HEK293 (cell line): ENCODE measurements around the gene TMPRSS6.
A peak's percentile ranks its signal among the peaks of the same experiment; 100 is the strongest.

Experiments
- ATF2 ChIP-seq: fragments of 450-650 bp; formaldehyde crosslinking; IDR thresholded peaks from 2 replicates; pipeline ENCODE4 v1.5.1; 2016; ENCODE audit warnings: missing biosample characterization, missing genetic modification characterization, low read depth
- BCL6B ChIP-seq: fragments of 450-650 bp; formaldehyde crosslinking; IDR thresholded peaks from 2 replicates; pipeline ENCODE4 v1.5.1; 2017; ENCODE audit warnings: missing biosample characterization, missing genetic modification characterization
- EGR2 ChIP-seq: fragments of 450-650 bp; formaldehyde crosslinking; IDR thresholded peaks from 2 replicates; pipeline ENCODE4 v1.5.1; 2016; ENCODE audit warnings: low read depth, missing biosample characterization, missing genetic modification characterization
- ELK4 ChIP-seq: IDR thresholded peaks from 2 replicates; pipeline ENCODE4 v1.6.1; 2011; ENCODE audit warnings: mild to moderate bottlenecking, low read depth, low read length, borderline replicate concordance
- GLIS2 ChIP-seq: fragments of 450-650 bp; formaldehyde crosslinking; IDR thresholded peaks from 2 replicates; pipeline ENCODE4 v1.5.1; 2016; ENCODE audit warnings: missing biosample characterization, missing genetic modification characterization
- HOXA7 ChIP-seq: sonication (generic); formaldehyde crosslinking; IDR thresholded peaks from 2 replicates; pipeline ENCODE4 v1.8.1; 2022; ENCODE audit warnings: missing genetic modification reagents, borderline replicate concordance
- KLF7 ChIP-seq: fragments of 450-650 bp; formaldehyde crosslinking; IDR thresholded peaks from 2 replicates; pipeline ENCODE4 v1.5.1; 2016; ENCODE audit warnings: missing biosample characterization, missing genetic modification characterization, borderline replicate concordance
- PATZ1 ChIP-seq: fragments of 450-650 bp; formaldehyde crosslinking; IDR thresholded peaks from 2 replicates; pipeline ENCODE4 v1.5.1; 2016; ENCODE audit warnings: missing biosample characterization, missing genetic modification characterization
- ZBTB10 ChIP-seq: fragments of 450-650 bp; formaldehyde crosslinking; IDR thresholded peaks from 2 replicates; pipeline ENCODE4 v1.5.1; 2016; ENCODE audit warnings: missing biosample characterization, missing genetic modification characterization
- ZFP69B ChIP-seq: fragments of 450-650 bp; formaldehyde crosslinking; IDR thresholded peaks from 2 replicates; pipeline ENCODE4 v1.5.1; 2016; ENCODE audit warnings: missing biosample characterization, missing genetic modification characterization
- ZNF10 ChIP-seq: fragments of 450-650 bp; formaldehyde crosslinking; IDR thresholded peaks from 2 replicates; pipeline ENCODE4 v1.5.1; 2017; ENCODE audit warnings: missing biosample characterization, missing genetic modification characterization
- ZNF132 ChIP-seq: fragments of 450-650 bp; formaldehyde crosslinking; IDR thresholded peaks from 2 replicates; pipeline ENCODE4 v1.5.1; 2017; ENCODE audit warnings: missing biosample characterization, missing genetic modification characterization, borderline replicate concordance
- ZNF138 ChIP-seq: fragments of 450-650 bp; formaldehyde crosslinking; IDR thresholded peaks from 2 replicates; pipeline ENCODE4 v1.5.1; 2016; ENCODE audit warnings: missing biosample characterization, missing genetic modification characterization, borderline replicate concordance
- ZNF202 ChIP-seq: fragments of 450-650 bp; formaldehyde crosslinking; IDR thresholded peaks from 2 replicates; pipeline ENCODE4 v1.5.1; 2016; ENCODE audit warnings: missing biosample characterization, missing genetic modification characterization, borderline replicate concordance
- ZNF211 ChIP-seq: fragments of 450-650 bp; formaldehyde crosslinking; IDR thresholded peaks from 2 replicates; pipeline ENCODE4 v1.5.1; 2016; ENCODE audit warnings: low read depth, missing biosample characterization, missing genetic modification characterization
- ZNF221 ChIP-seq: fragments of 450-650 bp; formaldehyde crosslinking; IDR thresholded peaks from 2 replicates; pipeline ENCODE4 v1.5.1; 2017; ENCODE audit warnings: missing biosample characterization, missing genetic modification characterization, borderline replicate concordance
- ZNF280D ChIP-seq: fragments of 450-650 bp; formaldehyde crosslinking; IDR thresholded peaks from 2 replicates; pipeline ENCODE4 v1.5.1; 2016; ENCODE audit warnings: missing biosample characterization, missing genetic modification characterization
- ZNF335 ChIP-seq: fragments of 450-650 bp; formaldehyde crosslinking; conservative IDR thresholded peaks from 2 replicates; pipeline ENCODE4 v1.5.1; 2016; ENCODE audit warnings: missing biosample characterization, missing genetic modification characterization
- ZNF362 ChIP-seq: fragments of 450-650 bp; formaldehyde crosslinking; IDR thresholded peaks from 2 replicates; pipeline ENCODE4 v1.5.1; 2016; ENCODE audit warnings: missing biosample characterization, missing genetic modification characterization
- ZNF48 ChIP-seq: fragments of 450-650 bp; formaldehyde crosslinking; IDR thresholded peaks from 2 replicates; pipeline ENCODE4 v1.5.1; 2016; ENCODE audit warnings: missing biosample characterization, missing genetic modification characterization
- ZNF501 ChIP-seq: fragments of 450-650 bp; formaldehyde crosslinking; IDR thresholded peaks from 2 replicates; pipeline ENCODE4 v1.5.1; 2016; ENCODE audit warnings: missing biosample characterization, missing genetic modification characterization
- ZNF530 ChIP-seq: fragments of 450-650 bp; formaldehyde crosslinking; IDR thresholded peaks from 2 replicates; pipeline ENCODE4 v1.5.1; 2016; ENCODE audit warnings: low read depth, missing biosample characterization, missing genetic modification characterization
- ZNF585B ChIP-seq: fragments of 450-650 bp; formaldehyde crosslinking; IDR thresholded peaks from 2 replicates; pipeline ENCODE4 v1.5.1; 2016; ENCODE audit warnings: missing biosample characterization, missing genetic modification characterization
- ZNF610 ChIP-seq: fragments of 450-650 bp; formaldehyde crosslinking; IDR thresholded peaks from 2 replicates; pipeline ENCODE4 v1.5.1; 2016; ENCODE audit warnings: missing biosample characterization, missing genetic modification characterization, borderline replicate concordance
- ZNF785 ChIP-seq: fragments of 450-650 bp; formaldehyde crosslinking; IDR thresholded peaks from 2 replicates; pipeline ENCODE4 v1.5.1; 2016; ENCODE audit warnings: missing biosample characterization, missing genetic modification characterization

TMPRSS6 gene

GRCh38 chr22:37018815-37019308, 90.7 kb downstream of the TMPRSS6 start (continued):
- no peak for TF ChIP-seq ZNF48 (tag by site-specific recombination)
- TF ChIP-seq ZNF211 (tag by site-specific recombination) = no peak
- TF ChIP-seq ZNF530 (tag by site-specific recombination) = no peak
- no peak for TF ChIP-seq ZNF138 (tag by site-specific recombination)
- TF ChIP-seq ATF2 (tag by site-specific recombination) = no peak
- no peak for TF ChIP-seq ZNF610 (tag by site-specific recombination)
- TF ChIP-seq BCL6B (tag by site-specific recombination) = no peak
- TF ChIP-seq GLIS2 (tag by site-specific recombination) = peak; percentile 87
- no peak for TF ChIP-seq ELK4
- no peak for TF ChIP-seq ZNF132 (tag by site-specific recombination)
- TF ChIP-seq HOXA7 (CRISPR knock-in tag) = no peak
- no peak for TF ChIP-seq ZNF501
- no peak for TF ChIP-seq ZNF785 (tag by site-specific recombination)
- no peak for TF ChIP-seq ZNF585B (tag by site-specific recombination)
- TF ChIP-seq KLF7 (tag by site-specific recombination) = no peak; the same call in 1 of the 2 replicates
- TF ChIP-seq ZNF202 (tag by site-specific recombination) = no peak
- TF ChIP-seq PATZ1 (tag by site-specific recombination) = peak; percentile 73
- no peak for TF ChIP-seq ZNF280D
- peak; percentile 58 for TF ChIP-seq ZNF335 (tag by site-specific recombination)
- peak; percentile 71 for TF ChIP-seq ZBTB10 (tag by site-specific recombination)
- no peak for TF ChIP-seq ZNF362 (tag by site-specific recombination)
- TF ChIP-seq ZNF10 (tag by site-specific recombination) = no peak
- no peak for TF ChIP-seq ZNF221 (tag by site-specific recombination)
- TF ChIP-seq EGR2 (tag by site-specific recombination) = 0 out of 2 replicates have a peak, but pooled peaks have one; percentile 34
- TF ChIP-seq ZFP69B = peak; percentile 56; the same call in 1 of the 2 replicates
